CD4-positive, alpha-beta T cell (primary cell): ENCODE measurements around the gene FAM89A. TPM values are rescaled to one million over a fixed set of nuclear protein-coding genes. Genes with fewer than 3 reads are reported as not detected.
A peak's percentile ranks its signal among the peaks of the same experiment; 100 is the strongest.

Experiments
- ATAC-seq: fragments of 200-7000 bp; cut with Tn5 transposase; one replicate; pipeline ENCODE4 v1.10.0; 2022; ENCODE audit warnings: mild to moderate bottlenecking; ENCODE audit not compliant: poor library complexity
- CTCF ChIA-PET: fragments of 350-600 bp; sonication (Branson Sonifier 250); formaldehyde crosslinking; loops from one replicate; lab custom pipeline; 2021; ENCODE audit warnings: antibody characterized with exemption, inconsistent platforms; lab: Charles Lee
- POLR2A ChIA-PET: fragments of 350-600 bp; sonication (Branson Sonifier 250); formaldehyde crosslinking; loops from one replicate; lab custom pipeline; 2021; ENCODE audit warnings: antibody characterized with exemption, inconsistent platforms; lab: Charles Lee
- DNase-seq, 14 experiments: peaks; one replicate each; pipeline ENCODE4 v3.0.0-alpha.2; 2013 to 2020; ENCODE audit warnings: mixed read lengths in 2 of 14
- H3K27ac ChIP-seq, 2 donors: one replicate each; pipeline versions ENCODE4 v1.5.1 to v1.7.0; 2013; ENCODE audit warnings: low read length in 2 of 2, low read depth in 1 of 2, mild to moderate bottlenecking in 1 of 2
- H3K27me3 ChIP-seq, 2 experiments: 1 replicate in 1 of 2; 2 replicates in 1 of 2; pipeline versions ENCODE4 v1.6.1 to v1.7.0; 2013; ENCODE audit warnings: low read length in 2 of 2, control low read depth in 1 of 2, mild to moderate bottlenecking in 1 of 2, moderate library complexity in 1 of 2; ENCODE audit not compliant: insufficient read depth in 2 of 2, control insufficient read depth in 1 of 2
- H3K36me3 ChIP-seq: one replicate; pipeline ENCODE4 v1.6.1; 2013; ENCODE audit warnings: low read length, control low read depth; ENCODE audit not compliant: insufficient read depth
- H3K4me1 ChIP-seq: one replicate; pipeline ENCODE4 v1.6.1; 2013; ENCODE audit warnings: low read length, control low read depth; ENCODE audit not compliant: insufficient read depth
- H3K4me3 ChIP-seq: one replicate; pipeline ENCODE4 v1.5.1; 2013; ENCODE audit warnings: mild to moderate bottlenecking, low read length, moderate library complexity
- H3K9me3 ChIP-seq, 2 experiments: 1 replicate in 1 of 2; 2 replicates in 1 of 2; pipeline versions ENCODE4 v1.6.1 to v1.7.0; 2013; ENCODE audit warnings: low read length in 2 of 2, mild to moderate bottlenecking in 2 of 2, control low read depth in 1 of 2, moderate library complexity in 1 of 2; ENCODE audit not compliant: control insufficient read depth in 1 of 2, insufficient read depth in 1 of 2
- H3K27ac Mint-ChIP-seq: one replicate; pipeline ENCODE4 v1.8.0; 2020; ENCODE audit warnings: mixed read lengths
- H3K27me3 Mint-ChIP-seq: one replicate; pipeline ENCODE4 v1.8.0; 2021; ENCODE audit warnings: mixed read lengths
- H3K36me3 Mint-ChIP-seq: one replicate; pipeline ENCODE4 v1.8.0; 2021; ENCODE audit warnings: low read depth, mixed read lengths
- H3K4me1 Mint-ChIP-seq: one replicate; pipeline ENCODE4 v1.8.0; 2021; ENCODE audit warnings: low read depth, mixed read lengths
- H3K4me3 Mint-ChIP-seq: one replicate; pipeline ENCODE4 v1.8.0; 2020; ENCODE audit warnings: mild to moderate bottlenecking, mixed read lengths
- H3K9me3 Mint-ChIP-seq: one replicate; pipeline ENCODE4 v1.8.0; 2020; ENCODE audit warnings: mixed read lengths
- CTCF ChIP-seq: fragments of 200-600 bp; IDR thresholded peaks from one replicate; pipeline ENCODE4 v1.8.0; 2022; ENCODE audit warnings: antibody characterized with exemption, mild to moderate bottlenecking
- intact Hi-C, 2 experiments: fragments of 100-400 bp; cut with DNase I in 1 of 2; cut with micrococcal nuclease in 1 of 2; formaldehyde crosslinking; loops; one replicate each; pipeline versions ENCODE4 v1.15.1 to v1.9.0; 2023 to 2025; cut with DNase I, micrococcal nuclease
- total RNA-seq, 174 experiments: library from RNA in 2 of 174; stranded (reverse) in 2 of 174; gene quantifications; one replicate each; pipeline ENCODE4 v1.2.3 and lab custom pipeline; 2021 to 2026

Gene FAM89A
- total RNA-seq, 2 experiments from 2014 or later: 3.3 to 4.0 TPM

- H3K9me3 Mint-ChIP-seq: no peaks in the 10 kb centered on the region
- DNase-seq (peak in 3 of 14 experiments; percentile 9 to 27 (median 13)), ATAC-seq (peak; percentile 85)
- H3K4me1 ChIP-seq: peaks cover 4% of the 10 kb centered on the region
- no peak overlapping the region for H3K27ac ChIP-seq
- ChIA-PET POLR2A (no interaction called here), CTCF (no interaction called here)
- H3K36me3 Mint-ChIP-seq: peaks cover 12% of the 10 kb centered on the region
- peaks cover 15% of the 10 kb centered on the region for H3K4me1 Mint-ChIP-seq
- no peak for TF ChIP-seq CTCF
- H3K4me3 Mint-ChIP-seq: peak overlapping the region; percentile 82
- no peak overlapping the region for H3K4me3 ChIP-seq
- H3K36me3 ChIP-seq: no peaks in the 10 kb centered on the region
- no peaks in the 10 kb centered on the region for H3K27me3 ChIP-seq
- intact Hi-C loops: no loop called here
- no peaks in the 10 kb centered on the region for H3K27me3 Mint-ChIP-seq
- H3K27ac Mint-ChIP-seq: peak overlapping the region; percentile 89
- no peaks in the 10 kb centered on the region for H3K9me3 ChIP-seq
Measured at GRCh38 chr1:231020139-231020601, 19.9 kb downstream of the FAM89A start.

GRCh38 chr1:231019711-231020110 lies 20.3 kb downstream of the FAM89A start:
- H3K36me3 Mint-ChIP-seq: peaks cover 12% of the 10 kb centered on the region
- H3K4me3 Mint-ChIP-seq: no peak overlapping the region
- H3K27ac Mint-ChIP-seq: peak overlapping the region; percentile 89
- ChIA-PET CTCF (no interaction called here), POLR2A (interaction anchor here (0.8 kb wide), 1 partner anchor 47 kb away, joined by 3 read pairs; no protein-coding TSS in a partner anchor)
- intact Hi-C loops: loop anchor here in 1 of 2 experiments (5.0 to 10.0 kb wide), 2 partner anchors 48 to 195 kb away; no protein-coding TSS in a partner anchor
- no peaks in the 10 kb centered on the region for H3K9me3 ChIP-seq
- no peaks in the 10 kb centered on the region for H3K27me3 ChIP-seq
- no peak for TF ChIP-seq CTCF
- no peaks in the 10 kb centered on the region for H3K27me3 Mint-ChIP-seq
- H3K4me3 ChIP-seq: no peak overlapping the region
- no peaks in the 10 kb centered on the region for H3K9me3 Mint-ChIP-seq
- no peak for ATAC-seq
- H3K27ac ChIP-seq: no peak overlapping the region
- H3K36me3 ChIP-seq: no peaks in the 10 kb centered on the region
- no peak for DNase-seq
- H3K4me1 Mint-ChIP-seq: peaks cover 15% of the 10 kb centered on the region
- H3K4me1 ChIP-seq: peaks cover 4% of the 10 kb centered on the region

- Mint-ChIP-seq H3K4me3 (no peak overlapping the region), H3K36me3 (peaks cover 12% of the 10 kb centered on the region), H3K27me3 (no peaks in the 10 kb centered on the region), H3K27ac (no peak overlapping the region), H3K9me3 (no peaks in the 10 kb centered on the region), H3K4me1 (peaks cover 15% of the 10 kb centered on the region)
- POLR2A ChIA-PET: no interaction called here
- Histone ChIP-seq H3K4me3 (no peak overlapping the region), H3K27ac (no peak overlapping the region), H3K4me1 (peaks cover 4% of the 10 kb centered on the region), H3K36me3 (no peaks in the 10 kb centered on the region), H3K27me3 (no peaks in the 10 kb centered on the region), H3K9me3 (no peaks in the 10 kb centered on the region)
- intact Hi-C loops: loop anchor here in 1 of 2 experiments (5.0 to 10.0 kb wide), 2 partner anchors 50 to 198 kb away; no protein-coding TSS in a partner anchor
- no peak for TF ChIP-seq CTCF
- DNase-seq (no peak), ATAC-seq (no peak)
- CTCF ChIA-PET: no interaction called here
Measured at GRCh38 chr1:231016966-231017365, 23.1 kb downstream of the FAM89A start.
